ENCODE measurements around the gene SYT5. TPM values are rescaled to one million over a fixed set of nuclear protein-coding genes. Genes with fewer than 3 reads are reported as not detected.
"Not testable (repeated sequence)": the region's sequence is repeated elsewhere in the genome, so short reads cannot be mapped to it uniquely, and the experiment has no call there.

The SYT5 gene
- polyA plus RNA-seq (ENCODE audit: low read depth in 6 of 6) = 1 to 10 TPM in 5 of 6 donors, under 1 TPM in 1; 0.92 to 2.6 (median 1.6) TPM

DNA sequence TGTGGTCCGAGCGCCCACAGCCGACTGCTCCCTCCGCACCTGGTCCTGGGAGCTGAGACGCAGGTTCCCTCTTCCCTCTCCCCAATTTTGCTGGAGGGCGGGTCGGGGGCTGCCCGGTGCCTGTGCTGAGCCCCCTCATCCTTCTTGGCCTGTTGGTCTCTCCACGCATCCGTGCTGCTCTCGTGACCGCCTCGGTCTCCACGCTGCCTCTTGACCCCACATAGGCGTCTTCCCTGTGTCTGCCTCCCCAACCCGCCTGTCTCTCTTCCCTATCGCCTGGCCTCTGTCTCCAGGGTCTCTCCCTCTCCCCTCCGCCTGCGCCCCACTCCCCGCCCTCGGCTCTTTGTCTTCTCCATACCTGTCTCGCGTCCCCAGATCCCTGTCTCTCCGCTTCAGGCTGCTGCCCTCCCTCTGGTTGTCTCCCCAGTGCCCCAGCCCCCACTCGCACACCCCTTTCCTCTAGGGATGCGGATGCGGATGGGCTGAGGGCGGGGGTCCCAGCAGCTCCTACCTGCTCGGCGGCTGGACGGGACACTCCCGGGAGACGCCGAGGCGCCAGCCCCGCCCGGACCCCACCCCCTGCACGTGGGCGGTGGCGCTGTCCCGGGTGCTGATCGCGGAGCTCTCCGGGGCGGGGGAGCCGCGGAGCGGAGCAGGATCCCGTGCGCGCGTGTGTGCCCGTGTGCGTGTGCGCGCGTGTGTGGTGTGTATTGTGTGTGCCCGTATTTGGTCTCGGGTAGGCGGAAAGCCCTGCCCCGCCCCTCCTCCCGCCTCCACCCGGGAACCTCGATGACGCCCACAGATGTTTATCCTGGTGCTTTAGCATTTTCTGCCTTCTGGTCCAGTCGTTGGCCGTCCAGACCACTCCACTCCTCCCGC lies at the start of gene SYT5:
Gene SYT5, minus strand, starts transcription at position 684 of the 879 bp plus-strand sequence. CDS start 1,248 bp downstream, outside the sequence.
- DNase-seq (peak; percentile 43), ATAC-seq (ENCODE audit: low read depth in 2 of 2) (peak; percentile 17 to 18)
- Mint-ChIP-seq H3K36me3 (peaks cover 0 to 6% of the 10 kb centered on the region in 2 donors), H3K4me1 (peaks cover 29 to 32% (median 31%) of the 10 kb centered on the region in 3 donors), H3K9me3 (peaks cover 0 to 6% (median 0%) of the 10 kb centered on the region in 7 donors), H3K4me3 (peak within 1 kb of the TSS; percentile 68 to 91 (median 84)), H3K27me3 (peaks cover 45 to 90% (median 83%) of the 10 kb centered on the region in 3 donors), H3K27ac (peak within 1 kb of the TSS; percentile 94 to 100 (median 99))

DNA sequence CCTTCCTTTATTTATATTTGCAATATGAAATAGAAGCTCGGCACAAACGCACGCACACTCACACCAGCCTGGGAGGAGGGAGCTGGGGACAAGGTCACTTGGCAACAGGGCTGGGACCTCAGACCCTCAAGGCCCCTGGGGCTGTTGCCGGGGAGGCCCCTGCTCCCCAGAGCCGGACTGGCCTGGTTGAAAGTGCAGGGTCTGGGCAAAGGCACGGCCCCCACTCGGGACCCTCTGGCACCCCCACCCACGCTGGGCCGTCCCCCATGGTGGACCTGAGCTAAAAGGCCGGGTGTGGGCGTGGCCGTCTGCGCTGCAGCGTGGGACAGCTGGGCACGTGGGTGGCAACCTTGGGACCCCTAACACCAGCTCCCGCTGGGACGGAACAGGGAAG lies 49.7 kb upstream of the SYT5 start:
- Mint-ChIP-seq H3K27ac (peak overlapping the region in 1 of 6 donors; percentile 59), H3K36me3 (peaks cover 6 to 9% of the 10 kb centered on the region in 2 donors), H3K4me1 (peaks cover 7 to 23% (median 18%) of the 10 kb centered on the region in 3 donors), H3K4me3 (no peak overlapping the region), H3K27me3 (no peaks in the 10 kb centered on the region), H3K9me3 (no peaks in the 10 kb centered on the region)
- DNase-seq (no peak), ATAC-seq (ENCODE audit: low read depth in 2 of 2) (no peak)

DNA sequence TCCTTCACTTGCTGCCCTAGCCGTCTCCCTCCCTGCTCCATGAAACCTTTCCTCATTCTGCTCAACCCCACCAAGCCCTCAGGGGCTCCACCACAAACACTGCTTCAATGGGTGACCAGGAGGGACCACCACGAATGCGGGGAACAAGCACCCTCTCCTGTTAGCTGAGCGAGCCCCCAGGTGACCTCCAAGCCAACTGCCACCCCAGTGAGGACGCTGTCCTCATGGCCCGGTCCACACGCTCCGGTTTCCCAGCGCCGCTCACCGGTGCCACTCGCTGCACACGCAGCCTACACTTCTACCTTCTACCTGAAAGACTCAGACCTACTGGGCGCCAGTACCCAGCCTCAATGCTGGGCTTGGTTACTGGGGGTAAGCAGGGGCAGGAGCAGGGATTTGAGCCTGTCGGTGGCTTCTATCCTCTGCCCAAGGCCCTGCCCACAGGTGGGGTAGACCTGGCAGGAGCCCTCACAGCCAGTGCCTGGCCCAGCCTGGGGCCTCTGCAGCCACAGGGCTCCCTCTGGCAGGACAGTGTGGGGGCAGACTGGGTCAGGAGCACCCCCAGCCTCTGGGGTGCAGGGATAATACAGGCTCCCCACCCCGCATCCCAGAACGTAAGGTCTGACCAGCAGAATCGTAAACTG lies 49.2 kb upstream of the SYT5 start:
- peaks cover 3 to 4% of the 10 kb centered on the region in 2 donors for H3K36me3 Mint-ChIP-seq
- DNase-seq (no peak), ATAC-seq (ENCODE audit: low read depth in 2 of 2) (no peak)
- no peaks in the 10 kb centered on the region for H3K27me3 Mint-ChIP-seq
- peak overlapping the region in 1 of 6 donors; percentile 65 for H3K27ac Mint-ChIP-seq
- H3K4me1 Mint-ChIP-seq = peaks cover 7 to 18% (median 18%) of the 10 kb centered on the region in 3 donors
- H3K4me3 Mint-ChIP-seq = no peak overlapping the region
- H3K9me3 Mint-ChIP-seq = no peaks in the 10 kb centered on the region

DNA sequence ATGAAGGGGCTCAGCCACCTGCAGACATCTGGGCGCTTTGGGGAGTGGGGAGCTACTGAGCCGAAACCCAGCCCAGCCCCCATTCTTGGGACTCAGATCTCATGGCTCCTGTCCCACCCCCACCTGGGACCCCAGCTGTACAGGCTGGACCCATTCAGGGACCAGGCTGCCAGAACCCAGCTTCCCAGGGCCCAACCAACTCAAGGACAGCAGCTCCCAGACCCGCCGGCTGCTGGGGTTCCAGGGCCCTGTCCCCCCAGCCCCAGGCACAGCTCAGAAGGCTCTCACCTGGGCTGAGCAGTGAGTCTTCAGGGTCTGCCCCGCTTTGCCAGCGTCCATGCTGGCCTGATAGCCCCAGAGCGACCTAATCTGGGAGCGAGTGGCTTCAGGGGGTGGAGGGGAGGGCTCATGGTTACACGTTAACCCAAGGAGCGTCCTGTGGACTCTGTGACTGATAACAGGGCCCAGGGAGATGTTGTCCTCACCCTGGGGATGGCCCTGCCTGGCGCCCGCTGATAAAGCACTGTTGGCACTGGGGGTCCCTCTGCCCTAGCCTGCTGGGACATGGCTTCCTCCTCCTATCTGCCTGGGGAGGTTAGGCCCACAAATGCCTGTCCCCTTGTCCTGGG lies 48.4 kb upstream of the SYT5 start, which contains the start of gene TMEM86B:
Gene TMEM86B, minus strand, starts transcription at position 361 of the 629 bp plus-strand sequence. Its CDS starts 22 bp downstream, at position 339.
- H3K36me3 Mint-ChIP-seq = no peaks in the 10 kb centered on the region
- ATAC-seq (ENCODE audit: low read depth in 2 of 2) (no peak), DNase-seq (no peak)
- H3K4me1 Mint-ChIP-seq = peaks cover 7 to 20% (median 18%) of the 10 kb centered on the region in 3 donors
- no peaks in the 10 kb centered on the region for H3K9me3 Mint-ChIP-seq
- H3K27me3 Mint-ChIP-seq = no peaks in the 10 kb centered on the region
- no peak within 1 kb of the TSS for H3K4me3 Mint-ChIP-seq
- H3K27ac Mint-ChIP-seq = peak within 1 kb of the TSS in 5 of 6 donors; percentile 7 to 89 (median 65)

DNA sequence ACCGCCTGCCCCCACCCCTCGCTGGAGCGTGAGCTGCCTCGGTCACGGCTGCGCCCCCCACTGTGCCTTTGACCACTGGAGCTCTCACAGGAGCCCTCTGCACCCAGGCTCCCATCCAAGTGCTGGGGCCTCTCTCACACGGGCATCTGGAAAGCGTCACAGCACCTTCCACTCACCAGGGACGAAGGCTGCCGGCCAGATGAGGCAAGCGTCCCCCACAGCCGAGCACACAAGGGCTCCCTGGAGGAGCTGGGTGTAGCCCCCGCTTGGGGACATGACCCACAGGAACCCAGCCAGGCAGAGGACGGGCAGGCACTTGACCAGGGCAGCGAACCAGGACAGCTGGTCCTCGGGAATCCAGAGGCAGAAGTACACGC lies 47.9 kb upstream of the SYT5 start:
- Mint-ChIP-seq H3K9me3 (no peaks in the 10 kb centered on the region), H3K27me3 (no peaks in the 10 kb centered on the region), H3K4me3 (no peak overlapping the region), H3K36me3 (no peaks in the 10 kb centered on the region), H3K27ac (peak overlapping the region in 5 of 6 donors; percentile 7 to 89 (median 60)), H3K4me1 (peaks cover 7 to 22% (median 18%) of the 10 kb centered on the region in 3 donors)
- DNase-seq (no peak), ATAC-seq (ENCODE audit: low read depth in 2 of 2) (no peak)

DNA sequence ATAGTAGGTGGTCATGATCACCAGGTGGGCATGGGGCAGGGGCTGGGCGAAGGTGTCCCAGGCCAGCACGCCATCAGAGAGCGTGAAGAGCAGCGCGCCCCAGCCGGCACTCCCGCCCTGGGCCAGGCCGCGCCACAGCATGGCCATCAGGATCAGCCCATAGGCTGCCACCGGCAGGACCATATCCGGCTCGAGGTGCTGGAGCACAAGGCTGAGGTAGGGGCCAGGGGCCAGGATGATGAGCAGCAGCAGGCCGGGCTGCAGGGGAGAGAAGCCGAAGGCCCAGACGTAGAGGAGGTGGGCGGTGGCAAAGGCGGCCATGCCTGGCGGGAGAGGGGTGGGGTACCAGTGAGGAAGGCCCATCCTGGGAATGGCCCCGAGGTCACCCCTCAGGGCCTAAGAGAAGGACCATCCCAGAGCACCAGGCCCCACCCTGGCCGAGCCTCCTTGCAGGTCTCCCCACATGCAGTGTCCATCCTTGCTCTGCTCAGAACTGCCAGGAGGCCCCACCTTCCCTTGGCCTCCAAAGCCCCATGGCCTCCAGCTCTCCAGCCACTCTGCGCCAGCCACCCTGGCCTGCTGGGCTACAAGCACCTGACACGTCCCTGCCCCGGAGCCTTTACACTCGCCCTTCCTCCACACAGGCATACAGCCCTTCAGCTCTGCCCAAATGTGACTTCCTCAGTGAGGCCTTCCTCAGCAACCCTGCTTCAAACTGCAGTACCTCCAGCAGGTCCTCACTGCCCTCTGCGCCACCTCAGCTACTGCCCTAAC lies 47.3 kb upstream of the SYT5 start:
- no peaks in the 10 kb centered on the region for H3K27me3 Mint-ChIP-seq
- no peaks in the 10 kb centered on the region for H3K9me3 Mint-ChIP-seq
- peaks cover 7 to 22% (median 18%) of the 10 kb centered on the region in 3 donors for H3K4me1 Mint-ChIP-seq
- H3K4me3 Mint-ChIP-seq = no peak overlapping the region
- no peaks in the 10 kb centered on the region for H3K36me3 Mint-ChIP-seq
- peak overlapping the region in 3 of 6 donors; percentile 21 to 89 (median 60) for H3K27ac Mint-ChIP-seq
- DNase-seq (no peak), ATAC-seq (ENCODE audit: low read depth in 2 of 2) (no peak)

DNA sequence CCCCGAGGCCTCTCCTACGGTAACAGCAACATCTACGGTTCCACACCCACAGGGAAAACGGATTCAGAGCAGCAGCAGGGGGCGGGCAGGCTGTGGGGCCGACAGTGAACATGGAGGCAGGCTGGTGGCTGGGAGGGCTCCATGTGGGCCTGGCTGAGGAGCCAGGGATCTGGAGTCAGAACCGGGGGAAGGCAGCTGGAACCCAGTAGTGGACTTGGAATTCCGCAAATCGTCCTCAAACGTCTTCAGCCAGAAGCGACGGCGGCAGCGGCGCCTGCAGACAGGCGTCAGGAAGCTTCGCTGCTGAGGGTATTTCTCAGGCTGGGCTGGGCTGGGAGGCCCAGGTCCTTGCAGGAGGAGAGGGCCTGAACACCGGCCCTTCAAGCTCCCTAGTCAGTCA lies 46.7 kb upstream of the SYT5 start:
- no peak for DNase-seq
- no peak overlapping the region for H3K4me3 Mint-ChIP-seq
- H3K36me3 Mint-ChIP-seq = peaks cover 0 to under 1% of the 10 kb centered on the region in 2 donors
- H3K4me1 Mint-ChIP-seq = peaks cover 7 to 22% (median 18%) of the 10 kb centered on the region in 3 donors
- H3K27me3 Mint-ChIP-seq = no peaks in the 10 kb centered on the region
- peak overlapping the region in 1 of 6 donors; percentile 41 for H3K27ac Mint-ChIP-seq
- ATAC-seq (ENCODE audit: low read depth in 2 of 2) = no peak
- H3K9me3 Mint-ChIP-seq = no peaks in the 10 kb centered on the region

DNA sequence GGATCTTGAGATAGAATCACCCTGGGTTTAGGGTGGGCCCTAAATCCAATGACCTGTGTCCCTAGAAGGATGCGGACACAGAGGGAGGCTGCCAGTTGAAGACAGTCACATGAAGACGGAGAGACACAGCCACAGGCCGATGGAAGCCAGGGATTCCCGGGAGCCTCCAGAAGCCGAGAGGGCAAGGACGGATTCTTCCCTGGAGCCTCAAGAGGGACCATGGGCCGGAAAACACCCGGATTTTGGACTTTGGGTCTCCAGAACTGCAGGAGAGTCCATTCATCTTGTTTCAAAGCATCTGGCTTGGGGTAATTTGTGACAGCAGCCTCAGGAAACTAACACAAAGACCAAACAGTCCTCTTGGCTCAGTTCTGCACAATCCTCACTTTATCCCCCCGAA lies 46.2 kb upstream of the SYT5 start:
- Mint-ChIP-seq H3K27ac (no peak overlapping the region), H3K4me1 (peaks cover 7 to 22% (median 22%) of the 10 kb centered on the region in 3 donors), H3K36me3 (peaks cover 4 to 6% of the 10 kb centered on the region in 2 donors), H3K27me3 (no peaks in the 10 kb centered on the region), H3K9me3 (no peaks in the 10 kb centered on the region), H3K4me3 (no peak overlapping the region)
- DNase-seq (no peak), ATAC-seq (ENCODE audit: low read depth in 2 of 2) (no peak)

DNA sequence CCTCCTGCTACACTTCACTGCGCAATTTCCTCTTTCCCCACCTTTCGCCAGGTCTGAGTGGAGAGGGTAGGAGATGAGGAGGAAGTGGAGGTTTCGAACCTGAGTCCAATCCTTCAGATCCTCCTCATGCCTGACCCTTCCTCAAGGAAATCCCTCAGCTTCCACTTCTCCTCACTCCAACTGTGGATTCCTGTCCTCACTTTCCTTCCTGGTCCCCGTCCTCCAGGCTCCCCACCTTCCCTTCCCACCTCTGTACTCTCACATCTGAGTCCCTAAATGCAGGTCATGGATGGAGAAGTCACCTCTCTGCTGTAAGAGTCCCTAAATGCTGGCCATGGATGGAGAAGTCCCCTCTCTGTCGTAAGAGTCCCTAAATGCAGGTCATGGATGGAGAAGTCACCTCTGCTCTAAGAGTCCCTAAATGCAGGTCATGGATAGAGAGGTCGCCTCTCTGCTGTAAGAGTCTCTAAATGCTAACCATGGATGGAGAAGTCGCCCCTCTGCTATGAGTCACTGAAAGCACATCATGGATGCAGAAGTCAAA lies 45.4 kb upstream of the SYT5 start:
- DNase-seq = no peak
- H3K4me3 Mint-ChIP-seq = peak overlapping the region in 1 of 8 donors; percentile 15
- H3K27ac Mint-ChIP-seq = peak overlapping the region in 3 of 6 donors; percentile 26 to 89 (median 41)
- H3K4me1 Mint-ChIP-seq = peaks cover 7 to 22% (median 22%) of the 10 kb centered on the region in 3 donors
- H3K36me3 Mint-ChIP-seq = peaks cover 4 to 12% of the 10 kb centered on the region in 2 donors
- H3K27me3 Mint-ChIP-seq = no peaks in the 10 kb centered on the region
- ATAC-seq (ENCODE audit: low read depth in 2 of 2) = no peak
- H3K9me3 Mint-ChIP-seq = peaks cover 0 to 7% (median 1%) of the 10 kb centered on the region in 7 donors

DNA sequence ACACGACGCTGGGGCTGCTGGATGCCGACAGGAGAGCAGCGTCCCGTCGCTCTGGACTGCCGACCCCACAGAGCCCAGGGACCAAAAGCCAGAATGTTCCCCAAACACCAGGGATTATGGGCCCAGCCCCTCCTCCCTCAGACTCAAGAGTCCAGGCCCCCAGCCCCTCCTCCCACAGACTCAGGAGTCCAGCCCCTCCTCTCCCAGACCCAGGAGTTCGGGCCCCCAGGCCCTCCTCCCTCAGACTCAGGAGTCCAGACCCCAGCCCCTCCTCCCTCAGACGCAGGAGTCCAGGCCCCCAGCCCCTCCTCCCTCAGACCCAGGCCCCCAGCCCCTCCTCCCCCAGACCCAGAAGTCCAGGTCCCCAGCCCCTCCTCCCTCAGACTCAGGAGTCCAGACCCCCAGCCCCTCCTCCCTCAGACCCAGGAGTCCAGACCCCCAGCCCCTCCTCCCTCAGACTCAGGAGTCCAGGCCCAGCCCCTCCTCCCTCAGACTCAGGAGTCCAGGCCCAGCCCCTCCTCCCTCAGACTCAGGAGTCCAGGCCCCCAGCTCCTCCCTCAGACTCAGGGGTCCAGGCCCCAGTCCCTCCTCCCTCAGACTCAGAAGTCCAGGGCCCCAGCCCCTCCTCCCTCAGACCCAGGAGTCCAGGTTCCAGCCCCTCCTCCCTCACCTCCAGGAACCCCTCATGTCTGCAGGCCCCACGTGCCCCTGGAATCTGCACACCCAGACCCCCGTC lies 44.8 kb upstream of the SYT5 start:
- Mint-ChIP-seq H3K4me1 (peaks cover 7 to 22% (median 18%) of the 10 kb centered on the region in 3 donors), H3K9me3 (peaks cover 0 to 11% (median 5%) of the 10 kb centered on the region in 7 donors), H3K36me3 (peaks cover 4 to 12% of the 10 kb centered on the region in 2 donors), H3K27ac (peak overlapping the region in 2 of 6 donors; percentile 26 to 41)
- not testable (repeated sequence) for ATAC-seq (ENCODE audit: low read depth in 2 of 2); H3K27me3 Mint-ChIP-seq; DNase-seq; H3K4me3 Mint-ChIP-seq

DNA sequence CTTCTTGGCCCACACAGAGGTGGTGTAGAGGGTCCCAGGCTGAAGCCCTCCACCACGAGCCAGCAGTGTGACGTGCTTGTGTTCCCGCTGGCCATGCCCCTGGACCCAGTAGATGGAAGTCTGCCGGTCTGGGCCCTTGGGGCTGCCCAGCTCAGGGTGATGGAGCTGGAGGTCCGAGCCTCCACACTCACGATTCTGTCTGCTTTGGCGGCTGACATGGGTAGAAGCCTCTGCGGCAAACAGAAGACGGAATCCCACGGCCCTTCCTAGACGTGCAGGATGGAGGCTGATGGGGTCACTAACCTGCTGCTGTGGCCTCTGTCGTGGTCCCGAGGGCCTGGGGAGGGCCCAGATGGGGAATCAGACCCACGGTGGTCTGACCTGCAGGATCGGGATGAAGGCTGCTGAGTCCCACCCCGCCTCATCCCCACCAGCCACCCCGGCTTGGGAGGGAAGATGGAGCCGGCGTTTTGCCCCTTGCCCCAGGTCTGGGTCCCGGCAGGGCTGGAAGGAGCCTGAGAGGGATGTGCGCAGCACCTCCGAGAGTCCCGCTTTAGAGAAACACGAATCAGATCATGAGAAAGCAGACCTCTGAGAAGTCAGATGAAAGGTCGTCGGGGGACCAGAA lies 44.1 kb upstream of the SYT5 start:
- Mint-ChIP-seq H3K36me3 (peaks cover 4 to 12% of the 10 kb centered on the region in 2 donors), H3K27me3 (no peaks in the 10 kb centered on the region), H3K27ac (no peak overlapping the region), H3K9me3 (peaks cover 0 to 11% (median 5%) of the 10 kb centered on the region in 7 donors), H3K4me3 (no peak overlapping the region), H3K4me1 (peaks cover 7 to 22% (median 16%) of the 10 kb centered on the region in 3 donors)
- ATAC-seq (ENCODE audit: low read depth in 2 of 2) (no peak), DNase-seq (no peak)
